Astrocyte of the hippocampus (primary cell): Measurements from ENCODE around the gene TIMM21.

Experiments
- DNase-seq: peaks from one replicate; pipeline ENCODE4 v3.0.0; 2011; ENCODE audit warnings: low read depth, low spot score

Gene TIMM21

DNA sequence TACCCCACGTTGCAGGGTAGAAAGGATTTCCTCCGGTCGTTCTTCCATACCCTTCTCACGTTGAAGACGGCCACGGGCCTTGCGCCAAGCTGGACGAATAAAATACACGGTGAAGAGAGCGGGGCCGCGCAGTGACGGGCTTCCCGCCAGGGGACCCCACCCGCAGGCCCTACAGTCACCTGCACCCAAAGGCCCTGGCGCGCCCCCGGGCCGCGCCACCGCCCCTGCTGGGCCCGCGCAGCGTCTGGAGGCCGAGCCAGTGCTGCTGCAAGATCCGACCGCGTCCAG is 888 bp upstream of the TIMM21 start:
- DNase-seq, result no peak

DNA sequence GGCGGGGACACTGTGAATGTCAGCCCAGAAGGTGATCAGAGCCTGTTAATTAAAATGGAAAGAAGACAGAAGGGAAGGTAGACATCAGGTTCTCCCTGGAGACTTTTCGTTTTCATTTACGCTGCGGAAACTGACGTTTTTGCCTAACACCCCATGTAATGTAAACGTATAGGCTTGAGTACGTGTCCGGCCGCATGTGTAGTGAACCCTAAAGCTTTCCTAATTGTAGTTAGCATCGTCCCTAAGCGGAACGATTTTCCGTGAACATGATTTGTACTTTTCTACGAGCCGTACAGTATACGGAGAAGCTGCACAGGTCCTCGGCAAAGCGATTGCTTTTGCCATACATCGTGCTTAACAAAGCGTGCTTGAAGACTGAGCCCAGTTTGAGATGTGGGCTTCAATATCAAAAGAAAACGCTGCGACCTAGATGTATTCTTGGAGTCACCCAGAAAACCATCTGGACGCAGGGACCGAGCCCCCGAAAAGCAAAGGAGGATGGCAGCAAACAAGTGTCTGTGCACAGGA is 284 bp downstream of the TIMM21 start:
- DNase-seq, result no peak

DNA sequence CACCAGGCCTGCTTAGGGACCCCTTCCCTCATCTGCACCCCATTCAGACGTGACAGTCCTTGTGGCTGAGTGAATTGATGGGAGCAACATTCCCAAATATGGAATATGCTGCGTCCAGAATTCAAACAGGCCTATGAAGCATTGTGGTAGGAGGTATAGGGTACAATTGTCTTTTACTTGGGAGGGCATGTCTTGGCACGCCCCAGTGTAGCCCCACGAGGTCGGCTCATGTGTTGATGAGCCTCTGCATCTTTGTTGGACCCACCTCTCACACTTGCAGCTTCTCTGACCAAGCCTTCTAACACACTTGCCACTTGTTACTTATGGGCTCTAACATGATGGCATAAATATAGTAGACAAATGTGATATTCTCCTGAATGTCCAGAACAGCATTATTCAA is 1.6 kb downstream of the TIMM21 start:
- no peak for DNase-seq

DNA sequence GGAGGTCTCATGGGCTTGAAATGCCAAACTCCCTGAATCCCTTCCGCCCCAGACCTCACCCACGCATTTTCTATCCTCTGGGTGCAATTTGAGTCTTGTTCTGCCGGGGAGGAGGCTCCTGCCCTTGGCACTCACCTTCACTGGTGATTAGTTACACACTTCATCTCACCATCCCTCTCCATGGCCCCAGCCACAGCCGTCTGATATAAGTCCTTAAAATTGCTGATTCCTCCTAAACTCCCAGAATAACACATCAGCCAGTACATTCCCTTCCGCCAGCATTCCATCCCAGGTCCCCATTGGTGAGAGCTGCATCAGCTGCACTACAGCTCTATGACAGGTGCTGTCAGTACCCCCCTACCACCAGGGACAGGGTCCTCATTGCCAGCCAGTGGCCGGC is 3.9 kb downstream of the TIMM21 start:
- no peak for DNase-seq

DNA sequence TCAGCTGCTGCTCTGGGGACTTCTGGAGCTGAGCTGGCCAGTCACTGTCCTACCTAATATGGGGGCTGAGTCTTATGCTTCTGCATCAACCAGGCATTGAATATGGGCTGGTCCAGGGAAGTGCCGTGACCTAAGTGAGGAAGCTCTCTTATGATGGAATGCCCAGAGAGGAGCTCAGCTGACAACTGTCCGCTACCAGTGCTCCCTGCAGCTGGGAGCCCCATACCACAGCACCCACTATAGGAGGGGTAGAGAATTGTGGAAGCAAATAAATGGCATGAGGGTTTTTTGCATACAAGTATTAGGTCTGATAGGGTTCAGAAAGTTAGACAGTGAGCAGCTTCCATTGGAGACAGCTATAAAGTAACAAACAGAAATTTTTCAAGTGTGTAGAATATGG is 4.5 kb downstream of the TIMM21 start:
- no peak for DNase-seq

DNA sequence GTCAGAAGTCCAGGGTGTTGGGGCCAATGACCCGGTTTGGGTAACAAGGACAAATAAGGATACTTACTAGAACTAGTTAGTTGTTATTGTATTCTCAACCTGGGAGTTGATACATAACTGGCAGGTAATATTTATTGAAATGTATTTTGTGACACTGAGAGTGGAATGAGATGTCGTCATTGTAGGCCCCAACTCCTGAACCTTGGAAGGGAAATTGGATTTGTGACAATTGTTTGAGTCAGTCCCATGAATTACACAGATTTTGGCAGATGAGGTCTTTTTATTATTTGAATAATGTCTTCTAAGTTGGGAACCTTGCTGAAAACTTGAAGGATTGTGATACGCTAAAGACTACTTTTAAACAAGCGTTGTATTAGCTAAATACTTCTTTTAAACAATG is 5.1 kb downstream of the TIMM21 start:
- no peak for DNase-seq

DNA sequence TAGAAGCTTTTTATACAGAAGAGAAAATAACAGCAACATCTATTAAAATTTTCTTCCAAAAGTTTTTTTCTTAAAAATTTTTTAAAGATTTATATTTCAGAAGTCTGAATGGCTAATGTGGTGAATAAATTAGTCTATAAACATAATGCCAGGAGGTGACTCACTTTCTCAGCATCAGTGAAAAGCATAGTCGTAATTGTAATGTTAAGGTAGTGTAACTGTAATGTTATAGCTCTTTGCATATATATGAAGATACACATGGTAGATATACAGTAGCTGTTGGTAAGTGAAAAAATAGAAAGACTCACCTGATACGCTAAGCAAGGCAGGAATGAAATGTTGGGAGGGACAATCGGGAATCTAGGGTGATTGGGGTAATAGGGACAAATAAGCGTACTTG is 5.5 kb downstream of the TIMM21 start:
- no peak for DNase-seq

DNA sequence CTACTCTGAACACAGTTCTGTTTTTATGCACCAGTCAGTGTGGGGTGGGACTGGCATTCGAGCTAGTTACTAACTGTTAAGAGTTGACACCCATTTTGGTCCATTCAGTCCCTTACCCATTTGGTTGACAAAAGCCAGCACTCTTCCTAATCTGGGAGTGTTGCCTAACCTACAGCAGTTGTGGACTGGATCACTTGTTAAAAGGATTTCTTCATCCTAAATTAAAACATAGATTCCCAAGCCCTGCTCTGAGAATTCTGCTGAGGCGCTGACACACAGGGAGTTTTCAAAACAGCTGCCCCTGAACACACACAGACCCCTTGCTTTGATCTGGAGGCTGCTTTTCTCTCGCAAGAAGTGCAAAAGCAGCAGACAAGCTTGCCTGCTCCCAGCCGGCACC is 6.4 kb downstream of the TIMM21 start:
- no peak for DNase-seq

DNA sequence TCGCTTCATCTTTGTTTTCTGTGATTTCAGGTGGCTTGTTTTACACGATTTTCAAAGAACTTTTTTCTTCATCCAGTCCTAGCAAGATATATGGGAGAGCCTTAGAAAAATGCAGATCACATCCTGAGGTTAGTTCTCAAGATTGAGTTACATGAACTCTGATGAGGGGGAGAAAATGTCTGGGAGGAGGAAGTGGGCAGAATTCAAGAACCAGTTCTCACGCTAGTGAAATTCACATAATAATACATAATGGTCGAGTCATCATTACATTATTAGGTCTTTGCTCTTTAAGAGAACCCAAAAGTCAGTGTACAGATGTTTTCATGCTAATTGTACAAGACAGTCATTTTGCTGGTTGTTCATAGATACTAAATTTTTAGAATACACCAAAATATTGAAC is 7.0 kb downstream of the TIMM21 start:
- DNase-seq, result no peak

DNA sequence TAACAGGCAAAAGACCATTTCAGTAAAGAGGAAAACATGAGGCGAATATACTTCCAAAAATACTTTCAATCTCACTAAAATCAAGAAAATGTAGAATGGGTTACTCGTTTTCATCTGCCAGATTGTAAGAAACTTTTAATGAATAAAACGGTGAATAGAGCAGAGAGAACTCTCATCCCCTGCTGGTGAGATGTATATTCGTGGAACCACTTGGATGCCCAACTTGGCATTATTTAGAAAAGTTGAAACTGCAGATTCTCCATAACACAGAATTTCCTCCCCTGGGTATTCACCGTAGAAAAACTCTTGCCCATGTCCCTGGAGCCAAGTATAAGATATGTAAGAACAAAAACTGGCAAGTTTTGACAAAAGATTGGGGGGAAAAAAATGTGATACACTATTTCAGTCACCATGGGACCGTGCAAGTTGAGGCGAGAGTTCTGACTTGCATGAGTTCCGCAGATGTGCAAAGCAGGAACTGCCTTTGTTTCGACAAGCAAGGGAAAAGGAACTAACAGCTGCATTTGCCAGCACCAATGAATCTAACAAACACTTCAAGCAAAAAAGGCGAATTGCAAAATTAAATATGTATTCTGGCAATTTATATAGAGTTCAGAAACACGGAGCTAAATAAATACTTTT is 14.8 kb downstream of the TIMM21 start:
- no peak for DNase-seq

DNA sequence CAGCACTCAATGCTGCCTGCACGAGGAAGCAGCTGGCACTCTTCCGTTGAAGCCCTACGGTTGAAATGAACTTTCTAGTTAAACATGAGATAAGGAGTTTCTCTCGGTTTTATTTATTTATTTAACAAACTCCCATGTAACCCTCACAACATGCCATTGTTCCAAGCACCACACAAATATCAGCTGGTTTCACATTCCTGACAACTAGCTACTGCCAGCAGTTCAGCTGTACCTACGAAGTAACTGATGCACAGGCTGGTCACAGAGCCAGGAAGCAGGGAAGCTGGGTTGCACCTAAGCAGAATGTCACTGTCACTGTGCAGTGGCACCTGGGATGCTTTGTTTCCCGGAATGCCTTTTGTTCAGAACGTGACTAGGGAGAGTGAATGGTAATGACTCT is 18.1 kb downstream of the TIMM21 start:
- DNase-seq, result no peak

DNA sequence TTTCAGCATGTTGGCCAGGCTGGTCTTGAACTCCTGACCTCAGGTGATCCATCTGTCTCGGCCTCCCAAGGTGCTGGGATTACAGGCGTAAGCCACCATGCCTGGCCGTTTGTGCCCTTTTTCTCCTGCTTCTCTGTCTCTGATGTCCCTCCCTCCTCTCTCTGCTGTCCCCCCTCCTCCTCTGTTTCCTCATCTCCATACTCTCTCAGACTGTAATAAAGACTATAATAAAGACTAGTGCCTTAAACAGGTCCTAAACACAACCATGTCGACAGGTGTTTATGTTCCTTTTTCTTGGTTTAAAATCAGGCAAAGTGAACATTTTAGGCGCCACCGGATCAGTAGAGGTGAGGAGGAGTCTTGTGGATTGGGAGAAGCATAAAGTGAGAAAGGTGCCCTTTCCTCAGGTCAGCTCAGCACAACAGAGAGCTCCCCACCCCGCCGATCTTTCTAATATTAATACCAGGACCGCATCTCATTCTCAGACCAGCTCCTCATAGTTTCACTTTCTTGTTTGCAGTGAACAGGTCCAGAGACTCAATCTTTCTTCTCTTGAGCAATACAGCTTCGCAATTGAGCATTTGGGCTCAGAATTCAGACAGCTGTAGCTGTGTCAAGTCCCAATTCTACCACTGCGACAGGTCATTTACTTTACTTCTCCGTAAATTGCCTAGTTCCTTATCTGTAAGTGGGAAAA is 23.7 kb downstream of the TIMM21 start:
- DNase-seq, result no peak

DNA sequence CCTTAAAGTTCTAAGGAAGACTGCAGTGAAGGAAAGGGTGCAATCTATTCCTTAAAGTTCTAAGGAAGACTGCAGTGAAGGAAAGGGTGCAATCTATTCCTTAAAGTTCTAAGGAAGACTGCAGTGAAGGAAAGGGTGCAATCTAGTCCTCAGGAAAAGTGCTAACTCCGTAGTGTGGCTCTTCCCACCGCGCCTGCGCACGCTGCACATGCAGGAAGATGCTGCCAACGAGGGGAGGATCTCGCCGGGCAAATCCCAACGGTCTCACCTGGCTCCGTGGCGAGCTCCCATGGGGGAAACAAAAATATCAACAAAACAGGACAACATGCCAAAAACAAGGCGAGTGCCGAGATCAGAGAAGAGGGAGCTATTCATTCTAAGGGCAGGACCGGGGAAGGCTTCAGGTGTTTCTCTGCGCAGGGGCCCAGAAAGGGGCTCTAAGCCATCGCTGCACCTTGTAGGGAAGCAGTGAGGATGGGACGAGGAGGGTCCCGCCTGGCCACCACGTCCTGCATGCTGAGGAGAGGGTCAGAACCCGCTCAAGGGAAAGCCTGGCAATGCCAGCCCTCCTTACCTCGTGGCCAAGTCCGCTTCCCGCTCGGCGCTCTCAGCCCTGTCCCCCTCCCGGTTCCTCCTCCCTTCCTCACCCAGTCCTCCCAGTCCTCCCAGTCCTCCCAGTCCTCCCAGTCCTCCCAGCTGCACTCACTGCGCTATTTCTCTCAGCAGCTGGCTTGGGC is 24.5 kb downstream of the TIMM21 start:
- DNase-seq, result no peak

DNA sequence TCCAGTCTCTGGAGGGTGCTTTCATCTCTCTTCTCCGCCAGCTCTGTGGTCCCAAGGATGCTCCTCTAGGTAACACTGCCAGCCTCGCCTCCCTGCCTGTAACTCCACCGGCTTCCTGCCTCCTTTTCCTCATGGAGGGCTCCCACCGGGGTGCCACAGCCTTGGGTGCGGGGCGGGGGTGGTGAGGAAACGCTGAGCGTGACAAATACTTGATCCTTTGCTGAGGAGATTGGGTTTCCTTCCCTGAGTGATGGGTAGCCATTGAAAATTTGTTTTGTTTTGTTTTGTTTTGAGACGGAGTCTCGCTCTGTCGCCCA is 25.1 kb downstream of the TIMM21 start:
- DNase-seq, result no peak

DNA sequence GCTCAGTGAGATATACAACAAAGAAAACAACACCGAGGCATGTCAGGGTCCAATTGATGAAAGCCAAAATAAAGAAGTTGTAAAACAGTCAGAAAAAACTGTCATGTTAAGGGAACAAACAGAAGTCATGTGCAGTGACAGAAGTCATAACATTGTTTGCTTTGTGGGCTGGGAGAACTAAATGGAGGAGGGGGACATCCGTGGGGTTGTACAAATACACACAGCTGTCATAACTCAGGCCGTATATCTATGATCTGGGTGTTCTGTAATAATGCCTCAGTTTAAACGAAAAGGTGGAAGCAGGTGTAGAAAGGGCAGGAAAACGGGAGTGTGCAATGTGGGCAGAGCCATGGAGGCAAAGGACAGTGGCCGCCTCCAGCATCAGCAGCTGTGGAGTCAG is 27.3 kb downstream of the TIMM21 start:
- no peak for DNase-seq

DNA sequence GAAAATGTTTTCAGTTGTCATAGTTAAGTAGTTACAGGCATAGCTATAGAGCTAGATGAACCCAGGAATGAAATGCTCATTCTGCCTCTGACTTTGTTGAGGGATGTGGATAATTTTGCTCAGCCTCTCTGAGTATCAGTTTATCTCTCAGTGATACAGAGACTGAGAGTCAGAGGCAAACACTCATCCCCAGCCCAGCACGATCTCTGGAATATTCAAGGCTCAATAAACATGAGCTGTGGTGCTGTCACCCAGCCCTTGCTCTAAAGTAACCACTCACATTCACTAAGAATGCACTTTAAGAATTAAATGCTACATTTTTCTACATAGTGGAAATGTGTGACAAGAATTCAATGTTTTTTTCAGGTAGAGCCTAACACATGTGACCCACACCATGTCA is 30.6 kb downstream of the TIMM21 start:
- DNase-seq, result no peak

DNA sequence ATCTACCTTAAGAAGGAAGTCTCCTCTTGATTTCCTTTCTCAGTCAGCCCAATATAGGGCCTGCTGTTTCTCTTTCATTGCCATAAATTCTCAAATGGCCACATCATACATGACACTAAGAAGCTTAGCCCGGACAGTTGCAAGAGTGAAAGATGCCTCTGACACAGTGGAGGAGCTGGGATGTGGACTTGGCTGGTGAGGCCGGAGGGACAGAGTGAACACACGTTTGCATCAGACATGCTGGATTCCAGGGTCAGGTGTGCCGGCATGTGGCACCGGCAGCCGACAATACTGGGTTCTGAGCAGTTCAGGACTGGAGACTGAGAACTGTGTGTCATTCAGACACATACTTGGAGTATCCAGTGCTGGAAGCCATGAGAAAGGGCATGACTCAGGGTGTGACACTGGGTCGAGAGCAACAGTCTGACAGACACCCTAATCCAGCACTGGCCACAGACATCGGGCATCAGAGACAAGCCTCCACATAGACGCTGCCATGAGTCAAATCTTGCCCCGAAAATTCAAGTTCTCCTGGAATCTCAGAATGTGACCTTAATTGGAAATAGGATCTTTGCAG is 31.4 kb downstream of the TIMM21 start:
- no peak for DNase-seq

DNA sequence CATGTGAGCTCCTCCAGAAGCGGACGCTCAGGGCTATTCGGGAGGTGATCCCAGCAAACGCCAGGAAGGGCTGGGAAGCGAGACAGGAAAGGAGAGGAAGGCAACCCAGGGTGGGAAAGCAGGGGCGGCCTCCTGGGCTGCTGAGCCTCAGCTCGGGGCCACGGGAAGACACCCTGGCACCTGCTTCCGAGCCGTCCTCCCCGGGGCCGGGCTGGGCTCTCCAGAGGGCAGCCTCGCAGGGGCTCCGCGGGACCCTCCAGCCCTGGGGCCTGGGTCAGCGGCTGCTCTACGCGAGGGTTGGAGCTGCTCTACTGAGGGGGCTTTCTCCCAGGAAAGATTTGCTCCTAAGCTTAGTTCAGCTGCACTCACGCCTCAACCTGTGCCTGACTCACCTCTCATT is 34.0 kb downstream of the TIMM21 start:
- no peak for DNase-seq

DNA sequence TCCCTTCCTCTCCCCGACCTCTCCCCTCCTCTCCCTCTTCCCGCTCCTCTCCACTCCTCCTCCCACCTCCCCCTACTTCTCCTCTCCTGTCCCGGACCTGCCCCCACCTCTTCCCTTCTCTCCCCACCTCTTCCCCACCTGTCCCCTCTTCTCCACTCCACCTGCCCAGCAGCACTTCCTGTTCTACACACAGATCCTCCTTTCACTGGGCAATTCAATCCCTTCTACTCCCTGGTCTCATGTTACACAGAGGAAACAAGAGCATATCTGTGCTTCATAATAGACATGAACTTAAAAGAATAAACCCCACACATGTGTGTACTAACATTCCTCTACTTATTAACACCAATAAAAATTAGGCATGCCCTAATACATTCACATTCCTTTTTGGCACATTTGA is 34.8 kb downstream of the TIMM21 start:
- no peak for DNase-seq

DNA sequence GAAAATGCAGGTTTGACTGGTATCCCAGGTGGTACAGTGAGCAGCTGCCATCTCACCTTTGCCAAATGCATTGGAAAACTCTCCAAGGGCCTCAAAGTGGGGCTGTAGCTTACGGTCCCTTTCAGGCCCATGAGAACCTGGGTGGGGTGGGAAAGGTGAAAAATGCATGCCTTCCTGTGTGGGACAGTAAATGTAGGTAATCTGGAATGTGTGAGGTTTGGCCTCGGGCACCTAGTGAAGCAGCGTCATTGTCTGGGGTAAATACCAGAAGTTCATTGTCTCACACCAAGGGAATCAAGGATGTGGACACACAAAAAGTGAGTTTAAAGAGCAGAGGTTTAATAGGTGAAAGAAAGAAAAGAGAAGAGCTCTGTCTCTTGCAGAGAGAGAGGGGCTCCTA is 36.6 kb downstream of the TIMM21 start:
- no peak for DNase-seq

DNA sequence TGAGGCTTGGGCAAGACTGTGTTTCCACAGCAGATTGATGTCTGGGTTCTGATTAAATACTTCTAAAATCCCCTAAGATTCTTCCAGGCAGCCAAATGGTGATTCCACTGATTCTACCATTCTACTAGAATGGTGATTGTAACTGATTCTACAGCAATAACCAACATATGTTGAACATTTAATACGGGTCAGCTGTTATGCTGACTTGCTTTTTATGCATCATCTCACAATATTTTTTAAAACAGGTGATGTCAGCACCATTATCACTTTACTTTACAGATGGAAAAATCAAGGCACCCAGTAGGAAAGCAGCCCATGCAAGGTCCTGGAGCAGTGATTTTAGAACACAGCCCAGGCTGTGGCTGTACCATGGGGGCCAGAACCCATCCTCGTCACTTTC is 37.5 kb downstream of the TIMM21 start:
- no peak for DNase-seq

DNA sequence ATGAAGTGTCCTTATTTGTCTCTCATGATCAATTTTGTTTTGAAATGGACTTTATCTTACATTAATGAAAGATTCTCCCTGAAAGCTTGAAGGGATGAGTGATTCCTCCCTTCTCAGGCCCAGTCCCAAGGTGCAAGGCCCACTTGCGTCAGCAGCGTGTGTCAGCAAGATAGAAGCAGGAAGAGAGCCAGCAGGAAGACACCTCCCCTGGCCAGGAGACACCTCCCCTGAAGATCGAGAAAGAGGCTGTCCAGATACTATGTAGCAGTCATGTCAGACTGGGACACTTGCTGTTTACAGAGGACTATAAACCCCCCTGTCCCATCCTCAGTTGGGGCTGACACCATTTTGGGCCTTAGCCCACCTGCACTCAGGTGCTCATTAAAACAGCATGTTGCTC is 38.3 kb downstream of the TIMM21 start:
- DNase-seq, result no peak

DNA sequence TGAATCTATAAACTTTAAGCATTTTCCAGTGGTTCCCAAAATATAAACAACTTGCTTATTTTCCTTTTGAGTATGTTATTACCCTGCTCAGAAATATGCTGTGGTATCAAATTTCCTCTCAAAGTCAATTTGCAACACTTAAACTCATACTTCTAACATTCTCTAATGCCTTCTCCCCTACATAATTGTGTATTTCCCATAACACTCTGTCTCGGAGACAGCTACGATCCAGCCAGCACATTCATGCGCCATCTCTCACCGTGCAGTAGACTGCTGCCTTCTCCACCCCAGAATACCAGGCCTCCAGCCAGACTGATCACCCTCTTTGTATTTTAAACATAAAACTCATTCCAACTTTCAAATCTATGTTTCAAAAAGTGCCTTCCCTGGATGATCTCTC is 41.8 kb downstream of the TIMM21 start:
- DNase-seq, result peak; percentile 20
